Endodermal cell (in vitro differentiated cells): Measurements from ENCODE around the gene FAM156B. TPM values are rescaled to one million over a fixed set of nuclear protein-coding genes. Genes with fewer than 3 reads are reported as not detected.
A peak's percentile ranks its signal among the peaks of the same experiment; 100 is the strongest.
"Not testable (repeated sequence)": the region's sequence is repeated elsewhere in the genome, so short reads cannot be mapped to it uniquely, and the experiment has no call there.

ENCODE experiments used
- DNase-seq: peaks from one replicate; pipeline ENCODE4 v3.0.0-alpha.2; 2017
- H3K27ac ChIP-seq: 2 replicates; pipeline ENCODE4 v1.5.1; 2013; ENCODE audit warnings: mild to moderate bottlenecking, low read depth, low read length, moderate library complexity
- H3K27me3 ChIP-seq: 2 replicates; pipeline ENCODE4 v1.6.1; 2013; ENCODE audit warnings: mild to moderate bottlenecking, low read length, moderate library complexity; ENCODE audit not compliant: insufficient read depth, control insufficient read depth, poor library complexity, severe bottlenecking
- H3K36me3 ChIP-seq: 2 replicates; pipeline ENCODE4 v1.7.0; 2013; ENCODE audit warnings: mild to moderate bottlenecking, low read length, moderate library complexity; ENCODE audit not compliant: control insufficient read depth, insufficient read depth
- H3K4me1 ChIP-seq: one replicate; pipeline ENCODE4 v1.7.0; 2013; ENCODE audit warnings: low read length; ENCODE audit not compliant: control insufficient read depth, insufficient read depth
- H3K4me3 ChIP-seq: 2 replicates; pipeline ENCODE4 v1.5.1; 2013; ENCODE audit warnings: mild to moderate bottlenecking, low read length, moderate library complexity
- H3K9ac ChIP-seq: 2 replicates; pipeline ENCODE4 v1.6.1; 2013; ENCODE audit warnings: mild to moderate bottlenecking, low read length, moderate library complexity; ENCODE audit not compliant: poor library complexity, severe bottlenecking; ENCODE audit errors: extremely low read depth
- H3K9me3 ChIP-seq: 2 replicates; pipeline ENCODE4 v1.6.1; 2013; ENCODE audit warnings: mild to moderate bottlenecking, low read length, moderate library complexity; ENCODE audit not compliant: control insufficient read depth
- H3K27ac Mint-ChIP-seq: 2 replicates; pipeline ENCODE4 v1.8.0; 2020; ENCODE audit warnings: mixed read lengths
- H3K27me3 Mint-ChIP-seq: 2 replicates; pipeline ENCODE4 v1.8.0; 2021; ENCODE audit warnings: mild to moderate bottlenecking, mixed read lengths; ENCODE audit not compliant: insufficient read depth
- H3K36me3 Mint-ChIP-seq: 2 replicates; pipeline ENCODE4 v1.8.0; 2020; ENCODE audit warnings: low read depth, mixed read lengths
- H3K4me1 Mint-ChIP-seq: 2 replicates; pipeline ENCODE4 v1.8.0; 2020; ENCODE audit warnings: mixed read lengths
- H3K4me3 Mint-ChIP-seq: 2 replicates; pipeline ENCODE4 v1.8.0; 2020; ENCODE audit warnings: mild to moderate bottlenecking, moderate library complexity, mixed read lengths
- H3K9me3 Mint-ChIP-seq: 2 replicates; pipeline ENCODE4 v1.8.0; 2020; ENCODE audit warnings: mild to moderate bottlenecking, mixed read lengths
- WGBS, 2 experiments: methylation state at CpG; one replicate each; pipeline versions ENCODE4 v1.1.5 to v1.1.7; 2013; ENCODE audit warnings: missing lambda C conversion rate in 2 of 2, mixed read lengths in 1 of 2; ENCODE audit not compliant: insufficient coverage in 1 of 2, insufficient read length in 1 of 2; 5-methylcytosine and 5-hydroxymethylcytosine counted together
- total RNA-seq, 2 donors: library from RNA; stranded (reverse); fragmentation: NEBNext Ultra II Directional in 1 of 2; extraction: Animal tissue kit (Norgen Biotek cat#: 25700) in 1 of 2; gene quantifications; 2 replicates in 1 of 2; 3 replicates in 1 of 2; pipeline ENCODE4 v1.2.1, GENCODE V29; 2021
- TF ChIP-seq, protein P1 (sequence below): fragments of 200-600 bp; sonication (generic); conservative IDR thresholded peaks from 2 replicates; pipeline ENCODE4 v1.5.0; 2021; ENCODE audit warnings: antibody characterized with exemption, mild to moderate bottlenecking

Gene FAM156B
- total RNA-seq, 2 donors from 2014 or later: 10.9 to 12.8 TPM

DNA sequence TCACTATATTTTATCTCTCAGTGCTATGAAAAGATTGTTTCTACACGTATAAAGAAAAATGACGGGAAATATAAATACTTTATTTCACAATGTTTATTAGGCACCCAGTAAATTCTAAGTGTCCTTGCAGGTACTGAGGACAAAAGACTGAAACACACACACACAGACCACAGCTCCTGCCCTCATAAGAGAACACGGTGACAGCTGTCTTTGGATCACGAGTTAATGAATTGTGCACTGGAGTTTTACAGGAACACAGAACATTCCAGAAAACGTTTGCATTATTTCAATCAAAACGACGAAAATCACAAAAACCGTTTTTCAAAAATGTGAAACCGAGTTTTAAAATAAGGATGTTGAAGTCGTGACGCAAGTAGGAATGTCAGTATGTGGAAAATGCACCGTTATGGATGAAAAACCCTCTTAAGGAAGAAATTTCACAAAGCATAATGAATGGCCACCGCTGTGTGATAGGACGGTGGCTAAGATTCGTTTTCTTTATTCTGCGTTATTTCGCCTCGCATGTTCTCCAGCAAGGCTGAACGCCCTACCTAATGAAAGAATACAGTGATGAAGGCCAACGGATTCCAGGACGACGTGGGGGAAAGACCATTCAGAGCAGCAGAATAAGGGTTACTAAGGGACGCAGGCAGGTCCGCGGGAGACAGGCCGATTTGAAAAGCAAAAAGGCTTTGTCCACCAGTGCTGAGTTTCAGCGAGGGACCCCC is 37.0 kb downstream of the FAM156B start:
- TF ChIP-seq, protein P1, sequence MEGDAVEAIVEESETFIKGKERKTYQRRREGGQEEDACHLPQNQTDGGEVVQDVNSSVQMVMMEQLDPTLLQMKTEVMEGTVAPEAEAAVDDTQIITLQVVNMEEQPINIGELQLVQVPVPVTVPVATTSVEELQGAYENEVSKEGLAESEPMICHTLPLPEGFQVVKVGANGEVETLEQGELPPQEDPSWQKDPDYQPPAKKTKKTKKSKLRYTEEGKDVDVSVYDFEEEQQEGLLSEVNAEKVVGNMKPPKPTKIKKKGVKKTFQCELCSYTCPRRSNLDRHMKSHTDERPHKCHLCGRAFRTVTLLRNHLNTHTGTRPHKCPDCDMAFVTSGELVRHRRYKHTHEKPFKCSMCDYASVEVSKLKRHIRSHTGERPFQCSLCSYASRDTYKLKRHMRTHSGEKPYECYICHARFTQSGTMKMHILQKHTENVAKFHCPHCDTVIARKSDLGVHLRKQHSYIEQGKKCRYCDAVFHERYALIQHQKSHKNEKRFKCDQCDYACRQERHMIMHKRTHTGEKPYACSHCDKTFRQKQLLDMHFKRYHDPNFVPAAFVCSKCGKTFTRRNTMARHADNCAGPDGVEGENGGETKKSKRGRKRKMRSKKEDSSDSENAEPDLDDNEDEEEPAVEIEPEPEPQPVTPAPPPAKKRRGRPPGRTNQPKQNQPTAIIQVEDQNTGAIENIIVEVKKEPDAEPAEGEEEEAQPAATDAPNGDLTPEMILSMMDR: no peak
- Mint-ChIP-seq H3K4me3 (peak overlapping the region; percentile 77), H3K4me1 (no peaks in the 10 kb centered on the region), H3K36me3 (no peaks in the 10 kb centered on the region), H3K27ac (peak overlapping the region; percentile 98), H3K27me3 (no peaks in the 10 kb centered on the region), H3K9me3 (peaks cover 46% of the 10 kb centered on the region)
- Histone ChIP-seq H3K4me1 (no peaks in the 10 kb centered on the region), H3K27ac (peak overlapping the region; percentile 98), H3K27me3 (no peaks in the 10 kb centered on the region), H3K4me3 (peak overlapping the region; percentile 89), H3K9ac (peak overlapping the region; percentile 70), H3K36me3 (no peaks in the 10 kb centered on the region), H3K9me3 (no peaks in the 10 kb centered on the region)
- WGBS, 2 experiments: 0 to 9% methylated on average over 8 to 26 of the region's 27 CpGs
- DNase-seq: no peak

DNA sequence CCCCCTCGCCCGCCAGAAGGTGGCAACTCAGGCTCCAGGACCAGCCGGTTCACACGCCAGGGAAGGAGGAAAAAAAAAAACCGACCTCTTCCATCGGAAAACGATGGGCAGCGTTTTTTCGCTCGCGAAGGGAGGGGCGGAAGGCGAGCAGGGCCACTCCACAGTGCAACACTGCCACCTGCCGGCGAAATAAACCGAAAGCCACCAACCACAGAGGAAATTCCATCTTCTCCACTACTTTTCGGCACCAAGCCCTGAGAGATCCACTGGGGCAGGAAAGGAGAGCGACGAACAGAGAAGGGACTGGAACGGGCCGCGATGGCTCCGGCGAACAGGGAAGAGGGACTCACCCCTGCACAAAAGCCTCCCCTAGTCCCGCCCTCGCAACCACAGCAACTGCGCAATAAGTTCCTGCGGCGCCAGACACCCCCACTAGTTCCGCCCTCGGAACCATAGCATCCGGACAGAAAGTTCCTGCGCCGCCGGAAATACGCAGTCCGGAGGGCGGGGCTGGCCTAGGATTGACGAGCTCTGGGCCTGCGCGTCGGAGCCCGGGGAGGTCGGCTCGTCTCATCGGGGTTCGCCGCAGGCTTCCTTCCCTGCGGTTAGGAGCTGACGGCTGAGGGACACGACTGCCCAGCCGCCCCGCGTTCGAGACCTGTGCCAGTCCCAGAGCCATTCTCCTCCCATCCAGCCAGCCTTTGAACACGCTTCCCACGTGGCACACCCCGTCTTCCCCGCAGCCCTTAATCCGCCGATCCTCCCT is 37.8 kb downstream of the FAM156B start:
- Mint-ChIP-seq H3K4me1 (no peaks in the 10 kb centered on the region), H3K27ac (peak overlapping the region; percentile 98)
- WGBS, 2 experiments: 0% methylated on average over 10 to 60 of the region's 61 CpGs

DNA sequence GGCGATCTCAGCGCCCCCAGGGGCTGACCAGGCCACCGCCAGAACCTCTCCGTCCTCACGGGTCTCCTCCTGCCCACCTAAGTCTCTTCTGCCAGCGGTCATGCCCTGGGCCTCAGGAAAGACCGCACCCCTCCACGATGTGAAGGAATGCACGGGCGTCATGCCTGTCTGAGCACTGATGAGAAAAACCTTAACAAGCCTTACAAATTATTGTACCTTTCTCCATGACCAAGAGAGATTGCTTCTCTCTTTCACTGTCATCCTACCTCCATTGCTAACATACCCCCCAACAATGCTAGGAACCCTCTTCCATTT is 38.3 kb downstream of the FAM156B start:
- Mint-ChIP-seq H3K4me3 (peak overlapping the region; percentile 77), H3K27ac (peak overlapping the region; percentile 98), H3K9me3 (peaks cover 36% of the 10 kb centered on the region)
- not testable (repeated sequence) for H3K9me3 ChIP-seq, H3K36me3 ChIP-seq, H3K4me1 ChIP-seq, H3K27me3 Mint-ChIP-seq, H3K27me3 ChIP-seq, DNase-seq, H3K4me1 Mint-ChIP-seq, H3K36me3 Mint-ChIP-seq
- Histone ChIP-seq H3K9ac (peak overlapping the region; percentile 66), H3K4me3 (peak overlapping the region; percentile 89), H3K27ac (peak overlapping the region; percentile 98)
- 16 to 30% methylated on average over 5 to 10 of the region's 10 CpGs for WGBS, 2 experiments

More for the DNA sequence above, 37.8 kb downstream of the FAM156B start:
- DNase-seq: peak; percentile 95
- peaks cover 39% of the 10 kb centered on the region for H3K9me3 Mint-ChIP-seq
- Histone ChIP-seq H3K4me1 (no peaks in the 10 kb centered on the region), H3K27me3 (no peaks in the 10 kb centered on the region), H3K9ac (peak overlapping the region; percentile 70), H3K36me3 (no peaks in the 10 kb centered on the region), H3K27ac (peak overlapping the region; percentile 98), H3K9me3 (no peaks in the 10 kb centered on the region), H3K4me3 (peak overlapping the region; percentile 89)
- H3K4me3 Mint-ChIP-seq: peak overlapping the region; percentile 77
- no peaks in the 10 kb centered on the region for H3K27me3 Mint-ChIP-seq
- TF ChIP-seq, protein P1: peak; percentile 87
- no peaks in the 10 kb centered on the region for H3K36me3 Mint-ChIP-seq

DNA sequence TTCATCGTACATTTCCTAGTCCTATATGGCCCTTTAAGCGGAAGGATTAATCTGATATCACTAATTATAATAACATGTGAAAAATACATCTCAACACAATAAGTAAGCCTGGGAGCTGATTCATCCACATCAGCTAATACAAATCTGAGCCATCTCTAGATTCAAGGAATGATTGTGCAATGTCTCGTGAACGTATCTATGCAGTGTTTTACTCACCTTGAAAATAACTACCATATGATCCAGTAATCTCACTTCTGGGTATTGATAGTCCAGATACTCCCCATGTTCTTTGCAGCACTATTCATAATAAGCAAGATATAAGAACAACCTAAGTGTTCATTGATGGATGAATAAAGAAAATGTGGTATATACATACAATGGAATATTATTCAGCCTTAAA is 43.6 kb downstream of the FAM156B start:
- H3K4me1 ChIP-seq, H3K9ac ChIP-seq, H3K36me3 ChIP-seq, H3K4me3 ChIP-seq, H3K4me3 Mint-ChIP-seq, H3K27ac ChIP-seq, H3K36me3 Mint-ChIP-seq, H3K27me3 Mint-ChIP-seq, DNase-seq, H3K9me3 ChIP-seq, H3K27me3 ChIP-seq, H3K27ac Mint-ChIP-seq, H3K4me1 Mint-ChIP-seq, H3K9me3 Mint-ChIP-seq: not testable (repeated sequence)
- WGBS, 2 experiments: no CpG with 5 or more reads among the region's 4 CpGs

DNA sequence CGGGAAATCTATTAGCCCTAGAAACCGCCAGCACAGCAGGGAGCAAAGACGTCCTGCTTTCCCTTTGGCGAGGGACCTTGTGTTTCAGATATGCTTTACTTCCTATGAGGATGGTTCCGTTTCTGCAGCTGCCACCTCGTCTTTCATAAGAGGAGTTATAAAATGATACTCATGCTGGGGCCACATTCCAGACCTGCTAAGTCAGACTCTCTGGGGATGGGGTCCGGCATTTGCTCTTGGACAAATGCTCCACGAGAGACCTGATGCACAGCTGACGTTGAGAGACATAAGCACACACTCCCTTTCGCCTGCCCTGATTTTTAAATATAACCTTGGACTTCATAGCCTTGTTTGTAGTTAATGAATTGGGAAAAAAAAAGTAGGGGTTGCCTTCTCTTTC is 44.6 kb downstream of the FAM156B start:
- not testable (repeated sequence) for H3K36me3 ChIP-seq, H3K9me3 ChIP-seq, H3K27me3 Mint-ChIP-seq, H3K36me3 Mint-ChIP-seq, DNase-seq, H3K4me3 Mint-ChIP-seq, H3K27ac ChIP-seq, H3K9me3 Mint-ChIP-seq, H3K4me1 ChIP-seq, H3K4me1 Mint-ChIP-seq, H3K27ac Mint-ChIP-seq, H3K9ac ChIP-seq, H3K27me3 ChIP-seq, H3K4me3 ChIP-seq
- WGBS, 2 experiments: no CpG with 5 or more reads among the region's 10 CpGs
